HCT116 (cell line): Measurements from ENCODE around the gene GATM. TPM values are rescaled to one million over a fixed set of nuclear protein-coding genes. Genes with fewer than 3 reads are reported as not detected.

Experiments used
- ATAC-seq: fragments of 200-7000 bp; cut with Tn5 transposase; 2 replicates; pipeline ENCODE4 v1.9.1; 2020; ENCODE audit warnings: mild to moderate bottlenecking, moderate library complexity
- BruUV-seq: library from RNA; stranded (reverse); fragments of 400-500 nt; replicated peaks from 2 replicates; lab custom pipeline; 2021; lab: Mats Ljungman, UMichigan
- CTCF ChIA-PET: fragments of 300-600 bp; sonication (Branson Sonifier 250); formaldehyde crosslinking; loops from one replicate; lab custom pipeline; 2021; ENCODE audit warnings: antibody characterized with exemption; lab: Charles Lee
- POLR2A ChIA-PET: fragments of 300-600, 350-600 bp; sonication (Branson Sonifier 250); formaldehyde crosslinking; loops from one replicate; lab custom pipeline; 2021; ENCODE audit warnings: antibody characterized with exemption; lab: Charles Lee
- RAD21 ChIA-PET, 2 experiments: fragments of 300-600 bp; sonication (Branson Sonifier 250); formaldehyde crosslinking; loops; one replicate each; lab custom pipeline; 2023; ENCODE audit warnings: low total read pairs in 2 of 2; ENCODE audit not compliant: uncharacterized antibody in 2 of 2, unreplicated experiment in 2 of 2, low non-redundant PET in 1 of 2; lab: Charles Lee
- DNase-seq: peaks from one replicate; pipeline ENCODE4 v3.0.0-alpha.2; 2010; ENCODE audit warnings: low read depth, low spot score
- H2AFZ ChIP-seq: fragments of 200-600 bp; shearing (Covaris generic), sonication (generic); 2 replicates; pipeline ENCODE4 v1.6.1; 2017; ENCODE audit warnings: low read depth, mixed run types, mixed read lengths, antibody characterized with exemption, low read length; ENCODE audit not compliant: poor library complexity, severe bottlenecking
- H3K27ac ChIP-seq: 2 replicates; pipeline ENCODE4 v1.5.1; 2012; ENCODE audit warnings: low read depth, low read length
- H3K27me3 ChIP-seq: fragments of 200-600 bp; sonication (generic); 2 replicates; pipeline ENCODE4 v1.6.1; 2016; ENCODE audit warnings: mixed run types, low read length, mixed read lengths; ENCODE audit not compliant: insufficient read depth
- H3K36me3 ChIP-seq, 2 experiments: fragments of 200-500 bp in 1 of 2; fragments of 200-600 bp in 1 of 2; sonication (Bioruptor generic) in 1 of 2; sonication (generic) in 1 of 2; 2 replicates each; pipeline versions ENCODE4 v1.5.1 to v1.6.1; 2014 to 2016; ENCODE audit warnings: low read length in 2 of 2, inconsistent platforms in 1 of 2, mixed read lengths in 1 of 2, mixed run types in 1 of 2; ENCODE audit not compliant: insufficient read depth in 2 of 2, control insufficient read depth in 1 of 2
- H3K4me1 ChIP-seq, 2 experiments: fragments of 200-600 bp in 1 of 2; sonication (generic) in 1 of 2; 2 replicates each; pipeline versions ENCODE4 v1.5.1 to v1.6.1; 2012 to 2017; ENCODE audit warnings: low read length in 2 of 2, inconsistent platforms in 1 of 2, mild to moderate bottlenecking in 1 of 2, mixed read lengths in 1 of 2, mixed run types in 1 of 2, moderate library complexity in 1 of 2; ENCODE audit not compliant: insufficient read depth in 2 of 2, control insufficient read depth in 1 of 2
- H3K4me2 ChIP-seq: fragments of 200-600 bp; sonication (generic); 2 replicates; pipeline ENCODE4 v1.6.1; 2017; ENCODE audit warnings: mixed run types, low read length, mixed read lengths
- H3K4me3 ChIP-seq, 2 experiments: fragments of 200-600 bp in 1 of 2; sonication (generic) in 1 of 2; replicated peaks in 1 of 2; 2 replicates each; pipeline ENCODE4 v1.5.1; 2011 to 2016; ENCODE audit warnings: low read length in 2 of 2, control low read depth in 1 of 2, low read depth in 1 of 2, mild to moderate bottlenecking in 1 of 2, mixed read lengths in 1 of 2, mixed run types in 1 of 2
- H3K79me2 ChIP-seq: fragments of 200-600 bp; sonication (generic); 2 replicates; pipeline ENCODE4 v1.6.1; 2017; ENCODE audit warnings: mild to moderate bottlenecking, mixed run types, low read length, moderate library complexity, mixed read lengths; ENCODE audit not compliant: insufficient read depth
- H3K9ac ChIP-seq: fragments of 200-600 bp; sonication (generic); 2 replicates; pipeline ENCODE4 v1.6.1; 2016; ENCODE audit warnings: low read length, mixed read lengths
- H3K9me2 ChIP-seq: fragments of 200-600 bp; sonication (generic), shearing (Covaris generic); 2 replicates; pipeline ENCODE4 v1.6.1; 2017; ENCODE audit warnings: mixed run types, mild to moderate bottlenecking, moderate library complexity; ENCODE audit not compliant: insufficient read depth
- H3K9me3 ChIP-seq, 2 experiments: fragments of 200-500 bp in 1 of 2; fragments of 200-600 bp in 1 of 2; sonication (Bioruptor generic) in 1 of 2; sonication (generic) in 1 of 2; 2 replicates each; pipeline ENCODE4 v1.6.1; 2014 to 2017; ENCODE audit warnings: low read length in 2 of 2, mixed read lengths in 2 of 2, inconsistent platforms in 1 of 2, low read depth in 1 of 2, mild to moderate bottlenecking in 1 of 2, mixed run types in 1 of 2, moderate library complexity in 1 of 2; ENCODE audit not compliant: control insufficient read depth in 1 of 2, insufficient read depth in 1 of 2
- H4K20me1 ChIP-seq: fragments of 200-600 bp; sonication (generic), shearing (Covaris generic); 2 replicates; pipeline ENCODE4 v1.6.1; 2017; ENCODE audit warnings: mixed run types, mild to moderate bottlenecking, moderate library complexity; ENCODE audit not compliant: insufficient read depth
- CBX3 ChIP-seq: IDR thresholded peaks from 2 replicates; pipeline ENCODE4 v1.6.1; 2012; ENCODE audit warnings: low read depth
- CEBPB ChIP-seq: IDR thresholded peaks from 2 replicates; pipeline ENCODE4 v1.6.1; 2012; ENCODE audit warnings: low read depth
- EGR1 ChIP-seq: IDR thresholded peaks from 2 replicates; pipeline ENCODE4 v1.6.1; 2012; ENCODE audit warnings: low read depth
- ELF1 ChIP-seq: IDR thresholded peaks from 2 replicates; pipeline ENCODE4 v1.6.1; 2012; ENCODE audit warnings: low read depth, borderline replicate concordance
- EZH2 ChIP-seq: fragments of 200-600 bp; sonication (generic); IDR thresholded peaks from 2 replicates; pipeline ENCODE4 v1.6.1; 2017; ENCODE audit warnings: antibody characterized with exemption, mixed run types
- EZH2phosphoT487 ChIP-seq: fragments of 200-600 bp; IDR thresholded peaks from 2 replicates; pipeline ENCODE4 v1.6.1; 2018; ENCODE audit warnings: antibody characterized with exemption, borderline replicate concordance
- FOSL1 ChIP-seq: IDR thresholded peaks from 2 replicates; pipeline ENCODE4 v1.6.1; 2012; ENCODE audit warnings: low read depth
- POLR2A ChIP-seq: IDR thresholded peaks from 2 replicates; pipeline ENCODE4 v1.7.0; 2011; ENCODE audit warnings: borderline replicate concordance; ENCODE audit not compliant: insufficient read depth, insufficient read length; ENCODE audit errors: extremely low read depth
- POLR2AphosphoS5 ChIP-seq: IDR thresholded peaks from 2 replicates; pipeline ENCODE4 v1.6.1; 2011; ENCODE audit warnings: mild to moderate bottlenecking, low read depth, low read length, moderate library complexity
- REST ChIP-seq: IDR thresholded peaks from 2 replicates; pipeline ENCODE4 v1.6.1; 2012; ENCODE audit warnings: low read depth
- SIN3A ChIP-seq: IDR thresholded peaks from 2 replicates; pipeline ENCODE4 v1.6.1; 2012; ENCODE audit warnings: low read depth
- SP1 ChIP-seq: IDR thresholded peaks from 2 replicates; pipeline ENCODE4 v1.6.1; 2012; ENCODE audit warnings: low read depth
- SRF ChIP-seq: IDR thresholded peaks from 2 replicates; pipeline ENCODE4 v1.6.1; 2012; ENCODE audit warnings: low read depth
- YY1 ChIP-seq: IDR thresholded peaks from 2 replicates; pipeline ENCODE4 v1.6.1; 2011; ENCODE audit warnings: low read length, low read depth, moderate library complexity, mild to moderate bottlenecking; ENCODE audit not compliant: insufficient replicate concordance; ENCODE audit errors: extremely low read depth
- ZFX ChIP-seq: fragments of 450-650 bp; IDR thresholded peaks from 2 replicates; pipeline ENCODE4 v1.6.1; 2017
- ZNF274 ChIP-seq: fragments of 200-500 bp; sonication (Bioruptor generic); IDR thresholded peaks from 2 replicates; pipeline ENCODE4 v1.6.1; 2014; ENCODE audit warnings: mild to moderate bottlenecking, low read depth, low read length, inconsistent platforms
- intact Hi-C: fragments of 100-400 bp; cut with micrococcal nuclease; formaldehyde crosslinking; loops from 2 replicates; pipeline ENCODE4 v1.10.0; 2022
- total RNA-seq: library from RNA; stranded (reverse); gene quantifications from one replicate; pipeline ENCODE4 v1.2.1, GENCODE V29; 2021; ENCODE audit not compliant: unreplicated experiment

Gene GATM
- total RNA-seq, 1 experiment from 2014 or later = 3.1 TPM

- BruUV-seq = no TSS peak
- no peak overlapping the region for H3K4me3 ChIP-seq
- no peaks in the 10 kb centered on the region for H3K4me1 ChIP-seq
- no peaks in the 10 kb centered on the region for H4K20me1 ChIP-seq
- no peak for ATAC-seq
- no peaks in the 10 kb centered on the region for H3K79me2 ChIP-seq
- TF ChIP-seq ELF1 (no peak), YY1 (no peak), POLR2A (no peak), EGR1 (no peak), EZH2phosphoT487 (no peak), POLR2AphosphoS5 (no peak), SRF (no peak), FOSL1 (no peak), CBX3 (no peak), SP1 (no peak), CEBPB (no peak), SIN3A (no peak), ZFX (no peak), ZNF274 (no peak), EZH2 (no peak), REST (no peak)
- intact Hi-C loops = no loop called here
- POLR2A ChIA-PET = no interaction called here
- no peaks in the 10 kb centered on the region for H3K27me3 ChIP-seq
- H3K9me2 ChIP-seq = no peaks in the 10 kb centered on the region
- DNase-seq = no peak
- no peaks in the 10 kb centered on the region for H3K36me3 ChIP-seq
- no peak overlapping the region for H3K9ac ChIP-seq
- H2AFZ ChIP-seq = no peak overlapping the region
- H3K4me2 ChIP-seq = no peak overlapping the region
- RAD21 ChIA-PET = no interaction called here
- CTCF ChIA-PET = no interaction called here
- H3K9me3 ChIP-seq = no peaks in the 10 kb centered on the region
- H3K27ac ChIP-seq = no peak overlapping the region
Measured at GRCh38 chr15:45332694-45333093, 45.6 kb downstream of the GATM start.
